ENCODE results near the gene NUDT7.

The NUDT7 gene

DNA sequence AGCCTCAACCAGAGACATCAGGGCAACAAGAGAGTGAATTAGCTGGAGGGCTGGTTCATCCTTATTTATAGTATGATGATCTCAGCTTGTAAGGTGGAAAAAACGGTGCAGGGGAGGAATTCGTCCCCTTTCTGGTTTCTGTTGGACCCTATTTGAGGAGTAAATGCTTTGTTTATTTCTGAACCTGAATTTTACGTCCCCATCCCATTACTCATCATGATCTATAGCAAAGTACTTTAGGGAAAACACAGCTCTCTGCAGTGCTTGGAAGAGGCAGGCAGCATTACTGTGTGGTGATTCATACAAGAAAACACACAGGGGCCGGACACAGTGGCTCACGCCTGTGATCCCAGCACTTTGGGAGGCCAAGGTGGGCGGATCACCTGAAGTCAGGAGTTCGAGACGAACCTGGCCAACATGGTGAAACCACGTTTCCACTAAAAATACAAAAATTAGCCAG, 58.1 kb downstream of the NUDT7 start:
- Mint-ChIP-seq H3K27ac (no peak overlapping the region), H3K9me3 (no peaks in the 10 kb centered on the region), H3K4me3 (no peak overlapping the region), H3K36me3 (ENCODE audit: low read depth) (no peaks in the 10 kb centered on the region), H3K27me3 (peaks cover 14% of the 10 kb centered on the region), H3K4me1 (ENCODE audit: low read depth) (no peaks in the 10 kb centered on the region)
- DNase-seq: no peak

DNA sequence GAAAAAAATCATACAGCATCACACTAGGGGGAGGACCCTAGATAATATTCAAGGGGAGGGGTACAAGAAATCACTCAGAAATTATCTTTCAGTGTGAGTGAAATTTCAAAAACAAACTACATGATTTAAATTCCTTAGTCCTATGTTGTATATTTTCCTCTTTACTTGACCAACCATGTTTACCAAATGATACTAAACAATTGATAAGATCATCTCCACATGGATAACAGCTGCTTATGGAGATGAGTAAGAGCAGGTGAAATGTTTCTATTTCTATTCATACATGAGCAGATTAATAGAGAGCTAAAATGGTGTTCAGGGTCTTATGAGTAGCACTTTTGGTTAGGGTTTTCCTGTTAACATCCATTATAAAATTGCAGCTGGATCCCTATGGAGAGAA, 58.8 kb downstream of the NUDT7 start:
- DNase-seq: no peak
- H3K27ac Mint-ChIP-seq: no peak overlapping the region
- H3K36me3 Mint-ChIP-seq (ENCODE audit: low read depth): no peaks in the 10 kb centered on the region
- H3K27me3 Mint-ChIP-seq: peaks cover 21% of the 10 kb centered on the region
- no peak overlapping the region for H3K4me3 Mint-ChIP-seq
- no peaks in the 10 kb centered on the region for H3K4me1 Mint-ChIP-seq (ENCODE audit: low read depth)
- H3K9me3 Mint-ChIP-seq: no peaks in the 10 kb centered on the region

DNA sequence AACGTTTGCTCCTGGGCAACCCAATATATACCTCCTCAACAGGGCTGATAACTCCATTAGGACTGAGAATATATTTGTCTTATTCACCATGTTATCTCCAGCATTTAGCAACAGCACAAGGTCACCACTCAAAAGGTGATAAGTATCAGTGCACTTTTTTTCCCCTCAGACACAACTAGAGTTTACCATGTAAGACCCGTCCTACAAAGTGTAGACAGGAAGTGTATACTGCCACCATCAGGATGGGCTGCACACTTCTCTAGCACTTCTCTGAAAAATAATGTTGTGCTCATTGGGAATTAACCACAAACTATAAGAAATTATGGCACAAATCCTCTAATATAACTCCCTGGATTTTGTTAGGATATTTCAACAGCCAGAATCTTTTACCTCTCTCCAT, 60.4 kb downstream of the NUDT7 start:
- DNase-seq: no peak
- Mint-ChIP-seq H3K36me3 (ENCODE audit: low read depth) (no peaks in the 10 kb centered on the region), H3K9me3 (no peaks in the 10 kb centered on the region), H3K4me1 (ENCODE audit: low read depth) (no peaks in the 10 kb centered on the region), H3K4me3 (no peak overlapping the region), H3K27ac (no peak overlapping the region), H3K27me3 (peaks cover 37% of the 10 kb centered on the region)

DNA sequence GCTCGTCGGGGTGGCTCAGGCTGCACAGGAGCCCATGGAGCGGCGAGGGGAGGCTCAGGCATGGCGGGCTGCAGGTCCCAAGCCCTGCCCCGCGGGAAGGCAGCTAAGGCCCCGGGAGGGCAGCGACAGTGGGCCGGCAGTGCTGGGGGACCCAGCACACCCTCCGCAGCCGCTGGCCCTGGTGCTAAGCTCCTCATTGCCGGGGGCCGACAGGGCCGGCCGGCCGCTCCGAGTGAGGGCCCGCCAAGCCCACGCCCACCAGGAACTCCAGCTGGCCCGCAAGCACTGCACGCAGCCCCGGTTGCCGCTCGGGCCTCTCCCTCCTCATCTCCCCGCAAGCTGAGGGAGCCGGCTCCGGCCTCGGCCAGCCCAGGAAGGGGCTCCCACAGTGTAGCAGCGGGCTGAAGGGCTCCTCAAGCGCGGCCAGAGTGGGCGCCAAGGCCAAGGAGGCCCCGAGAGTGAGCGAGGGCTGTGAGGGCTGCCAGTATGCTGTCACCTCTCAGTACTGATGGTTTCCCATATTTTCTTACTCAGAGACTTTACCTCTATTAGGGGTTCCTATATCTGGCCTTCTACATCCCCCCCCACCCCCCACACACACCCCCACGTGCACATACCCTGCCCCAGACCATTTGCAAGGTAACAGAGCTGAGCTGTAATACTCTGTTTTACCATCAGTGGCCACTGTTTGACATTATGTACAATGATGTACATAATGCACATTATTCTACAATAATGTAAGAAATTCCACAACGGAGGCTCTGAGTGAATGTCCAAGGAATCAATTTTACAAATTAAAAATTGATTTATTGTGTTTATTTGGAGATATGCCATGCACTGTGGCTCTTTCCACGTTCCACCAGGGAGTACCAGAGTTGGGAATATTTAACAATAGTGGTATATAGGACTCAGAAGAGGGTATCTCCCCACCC, 62.4 kb downstream of the NUDT7 start:
- DNase-seq: no peak
- no peak overlapping the region for H3K4me3 Mint-ChIP-seq
- H3K36me3 Mint-ChIP-seq (ENCODE audit: low read depth): no peaks in the 10 kb centered on the region
- H3K9me3 Mint-ChIP-seq: no peaks in the 10 kb centered on the region
- H3K4me1 Mint-ChIP-seq (ENCODE audit: low read depth): peaks cover 8% of the 10 kb centered on the region
- peaks cover 48% of the 10 kb centered on the region for H3K27me3 Mint-ChIP-seq
- no peak overlapping the region for H3K27ac Mint-ChIP-seq

DNA sequence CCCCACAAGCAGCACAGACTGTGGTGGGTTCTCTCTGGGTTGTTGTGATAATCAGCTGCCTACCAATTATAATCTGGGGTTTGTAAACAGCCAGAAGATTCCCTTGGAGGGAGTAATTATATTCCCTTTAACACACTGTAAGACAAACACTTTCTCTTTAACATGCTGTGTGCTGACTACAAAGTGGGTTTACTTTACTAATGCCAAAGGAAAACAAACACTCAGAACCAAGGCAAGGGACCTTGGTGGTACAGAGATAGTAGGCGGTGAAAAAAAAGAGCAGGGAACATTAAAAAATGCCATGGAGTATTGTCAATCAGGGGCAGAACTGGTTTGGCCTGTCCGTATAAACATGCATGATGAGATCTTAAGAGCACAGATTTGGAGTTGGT, 63.1 kb downstream of the NUDT7 start:
- Mint-ChIP-seq H3K4me3 (no peak overlapping the region), H3K27me3 (peaks cover 54% of the 10 kb centered on the region), H3K4me1 (ENCODE audit: low read depth) (peaks cover 8% of the 10 kb centered on the region), H3K9me3 (no peaks in the 10 kb centered on the region), H3K27ac (no peak overlapping the region), H3K36me3 (ENCODE audit: low read depth) (no peaks in the 10 kb centered on the region)
- DNase-seq: no peak

DNA sequence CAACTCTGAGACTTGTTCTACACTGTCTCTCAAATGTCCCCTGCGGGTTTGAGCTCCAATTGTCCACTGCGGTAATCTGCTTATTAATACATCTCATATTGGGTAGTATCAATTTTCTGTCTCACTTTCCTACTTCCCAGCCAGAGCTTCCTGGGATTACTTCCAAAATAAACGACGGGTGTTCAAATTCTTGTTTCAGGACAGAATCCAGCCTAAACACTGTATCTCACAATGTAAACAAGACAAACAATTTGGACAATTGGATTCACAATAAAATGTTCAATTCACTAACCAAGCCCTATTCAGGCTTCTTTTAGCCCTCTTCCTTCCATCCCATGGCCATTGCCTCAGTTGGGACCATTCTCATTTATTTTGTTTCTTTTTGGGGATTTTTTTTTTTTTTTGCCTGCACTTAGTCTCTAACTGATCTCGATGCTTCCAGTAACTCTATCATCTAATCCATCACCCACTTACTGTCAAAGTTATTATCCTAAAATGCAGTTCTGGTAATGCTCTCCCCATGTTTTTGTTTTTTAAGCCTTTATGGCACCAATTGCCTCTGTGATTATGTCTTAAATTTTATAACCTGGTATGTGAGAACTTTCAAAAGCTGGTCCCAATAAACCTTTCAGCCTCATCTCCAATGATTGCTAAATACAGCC, 64.0 kb downstream of the NUDT7 start:
- no peak for DNase-seq
- H3K27me3 Mint-ChIP-seq: peaks cover 64% of the 10 kb centered on the region
- H3K9me3 Mint-ChIP-seq: no peaks in the 10 kb centered on the region
- H3K4me3 Mint-ChIP-seq: no peak overlapping the region
- H3K36me3 Mint-ChIP-seq (ENCODE audit: low read depth): no peaks in the 10 kb centered on the region
- H3K4me1 Mint-ChIP-seq (ENCODE audit: low read depth): peaks cover 8% of the 10 kb centered on the region
- no peak overlapping the region for H3K27ac Mint-ChIP-seq

DNA sequence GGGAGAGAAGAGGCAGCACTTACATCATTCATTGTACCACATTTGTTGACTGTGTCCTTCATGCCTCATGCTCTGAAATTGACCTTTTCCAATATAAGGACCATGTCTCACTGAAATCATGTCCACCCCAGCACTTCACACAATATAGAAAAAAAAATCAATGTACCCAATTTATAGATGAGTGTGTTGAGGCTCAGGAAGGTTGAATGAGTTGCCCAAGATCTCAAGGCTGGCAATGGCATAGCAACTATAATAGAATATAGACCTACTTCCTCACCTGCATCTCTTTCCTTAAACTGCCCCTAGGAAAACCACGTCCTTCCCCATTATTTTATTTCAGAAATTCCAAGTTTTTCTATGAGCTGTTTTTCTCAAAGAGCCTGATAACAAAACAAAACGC, 65.1 kb downstream of the NUDT7 start:
- H3K36me3 Mint-ChIP-seq (ENCODE audit: low read depth): no peaks in the 10 kb centered on the region
- DNase-seq: no peak
- no peak overlapping the region for H3K27ac Mint-ChIP-seq
- peaks cover 75% of the 10 kb centered on the region for H3K27me3 Mint-ChIP-seq
- H3K4me3 Mint-ChIP-seq: no peak overlapping the region
- H3K9me3 Mint-ChIP-seq: no peaks in the 10 kb centered on the region
- peaks cover 8% of the 10 kb centered on the region for H3K4me1 Mint-ChIP-seq (ENCODE audit: low read depth)

DNA sequence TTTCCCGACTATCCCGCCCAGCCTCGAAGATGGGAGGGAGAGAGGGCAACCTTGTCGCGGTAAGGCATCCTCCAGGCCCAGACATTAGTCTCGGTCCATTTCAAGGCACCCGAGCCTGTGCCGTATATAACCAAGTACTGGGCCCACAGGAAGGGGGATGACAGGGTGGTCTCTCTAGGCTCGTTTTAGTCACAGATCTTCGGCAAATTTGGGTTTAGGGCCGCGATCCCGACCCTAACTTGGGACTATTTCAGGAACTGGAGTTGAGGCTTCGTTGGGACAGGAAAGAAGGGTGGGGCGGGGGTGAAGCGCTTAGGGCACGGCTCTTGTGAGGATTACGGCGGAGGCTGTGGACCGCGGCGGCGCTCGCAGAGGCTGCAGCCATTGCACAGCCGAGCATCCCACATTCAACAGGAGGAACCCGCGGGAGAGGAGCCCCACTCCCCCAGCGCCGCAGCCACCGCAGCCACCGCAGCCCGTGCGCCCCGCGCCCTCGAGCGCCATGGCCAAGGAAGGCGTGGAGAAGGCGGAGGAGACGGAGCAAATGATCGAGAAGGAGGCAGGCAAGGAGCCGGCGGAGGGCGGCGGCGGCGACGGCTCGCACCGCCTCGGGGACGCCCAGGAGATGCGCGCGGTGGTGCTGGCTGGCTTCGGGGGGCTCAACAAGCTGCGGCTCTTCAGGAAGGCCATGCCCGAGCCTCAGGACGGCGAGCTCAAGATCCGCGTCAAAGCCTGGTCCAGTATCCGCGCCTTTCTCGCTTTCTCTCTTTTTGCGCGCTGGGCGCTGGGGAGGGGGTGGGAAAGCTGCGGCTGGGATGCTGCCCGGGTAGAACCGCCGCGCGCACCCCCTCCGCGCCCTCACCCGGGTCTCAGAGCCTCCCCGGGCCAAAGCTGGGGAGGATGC, 66.1 kb downstream of the NUDT7 start, which contains the start of gene VAT1L:
Gene VAT1L, plus strand, starts transcription at position 384 of the 904 bp plus-strand sequence. Its CDS starts 119 bp downstream, at position 503.
- Mint-ChIP-seq H3K27ac (no peak within 1 kb of the TSS), H3K27me3 (peaks cover 78% of the 10 kb centered on the region), H3K36me3 (ENCODE audit: low read depth) (no peaks in the 10 kb centered on the region), H3K4me3 (peak within 1 kb of the TSS; percentile 76), H3K4me1 (ENCODE audit: low read depth) (peaks cover 8% of the 10 kb centered on the region), H3K9me3 (no peaks in the 10 kb centered on the region)
- DNase-seq: peak; percentile 39

DNA sequence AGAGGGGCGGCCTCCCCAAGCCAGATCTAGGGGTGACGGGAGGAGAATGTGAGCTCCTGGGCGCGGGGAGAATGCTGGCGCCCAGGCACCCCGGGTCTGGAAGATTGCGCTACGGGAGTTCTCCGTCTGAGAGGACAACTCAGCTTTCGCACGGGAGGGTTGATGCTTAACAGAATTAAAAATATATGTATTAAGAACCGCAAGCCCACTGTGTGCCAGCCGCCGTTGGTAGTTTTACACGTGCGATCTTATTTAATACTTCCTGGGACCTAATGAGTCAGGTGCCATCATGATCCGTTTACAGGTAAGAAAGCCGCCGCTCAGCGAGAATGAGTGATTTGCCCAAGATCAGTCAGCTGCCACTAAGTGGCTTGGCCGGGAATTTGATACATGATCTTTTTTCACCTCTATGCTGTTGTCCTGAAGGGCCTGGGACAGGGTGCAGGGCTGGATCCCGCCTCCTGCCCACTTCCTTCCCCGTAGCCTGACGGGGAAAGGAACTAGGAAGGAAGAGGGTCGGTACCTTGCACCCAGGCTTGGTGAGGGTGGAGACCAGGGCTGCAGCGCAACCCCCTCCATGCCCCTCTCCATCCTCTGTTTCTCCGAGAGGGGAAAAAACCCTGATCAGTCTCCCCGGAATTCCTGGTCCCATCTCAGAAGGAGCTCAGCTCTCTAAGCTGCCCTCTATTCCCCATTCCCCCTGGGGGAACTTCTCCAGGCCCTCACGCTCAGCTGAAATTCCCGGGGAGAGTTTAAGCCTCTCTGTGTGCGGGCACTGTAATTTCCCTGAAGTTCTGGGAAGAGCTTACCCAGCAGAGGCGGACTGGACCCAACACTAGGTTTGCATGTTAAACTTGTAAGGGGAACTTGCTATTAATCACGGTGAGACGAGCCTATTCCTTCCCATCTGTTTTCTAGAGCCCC, 67.0 kb downstream of the NUDT7 start:
- Mint-ChIP-seq H3K9me3 (no peaks in the 10 kb centered on the region), H3K36me3 (ENCODE audit: low read depth) (no peaks in the 10 kb centered on the region), H3K27ac (no peak overlapping the region), H3K4me3 (no peak overlapping the region), H3K4me1 (ENCODE audit: low read depth) (peaks cover 8% of the 10 kb centered on the region), H3K27me3 (peaks cover 74% of the 10 kb centered on the region)
- DNase-seq: no peak

DNA sequence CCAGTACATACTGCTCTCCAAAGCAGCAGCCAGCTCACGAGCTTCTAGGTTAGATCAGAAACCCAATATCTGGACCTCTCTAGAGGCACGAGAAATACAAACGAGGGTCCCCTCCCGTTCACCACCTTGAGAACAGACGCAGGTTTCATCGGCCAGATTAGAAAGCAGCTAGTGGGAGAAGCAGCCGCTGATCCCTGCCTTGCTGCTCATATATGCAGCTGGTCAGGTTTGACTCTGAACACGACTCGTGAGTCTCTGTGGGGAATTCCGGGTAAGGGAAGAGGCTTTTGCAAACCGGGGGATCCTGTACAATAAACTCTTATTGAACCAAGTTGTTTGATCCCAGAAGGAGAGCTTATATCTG, 67.7 kb downstream of the NUDT7 start:
- Mint-ChIP-seq H3K4me3 (no peak overlapping the region), H3K27ac (no peak overlapping the region), H3K9me3 (no peaks in the 10 kb centered on the region), H3K4me1 (ENCODE audit: low read depth) (peaks cover 8% of the 10 kb centered on the region), H3K36me3 (ENCODE audit: low read depth) (no peaks in the 10 kb centered on the region), H3K27me3 (peaks cover 80% of the 10 kb centered on the region)
- DNase-seq: no peak

DNA sequence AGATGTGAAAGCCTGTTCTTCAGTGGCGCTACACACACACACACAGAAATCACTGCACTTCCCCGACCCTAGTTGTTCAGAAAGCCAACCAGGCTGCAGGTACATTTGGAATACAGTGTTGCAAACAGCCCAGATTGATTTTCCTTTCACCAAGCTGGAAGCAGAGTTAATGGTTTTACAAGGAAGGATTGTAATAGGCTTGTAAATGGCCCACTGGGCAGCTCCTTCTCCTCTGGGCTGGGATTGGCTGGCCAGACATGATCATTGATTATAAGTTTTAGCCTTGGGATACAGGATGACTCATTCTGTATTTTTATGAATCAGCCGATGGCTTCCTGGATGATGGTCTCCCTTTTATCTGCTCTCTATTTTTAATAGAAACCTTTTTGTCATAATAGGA, 68.6 kb downstream of the NUDT7 start:
- Mint-ChIP-seq H3K4me1 (ENCODE audit: low read depth) (peaks cover 8% of the 10 kb centered on the region), H3K4me3 (no peak overlapping the region), H3K9me3 (no peaks in the 10 kb centered on the region), H3K27ac (no peak overlapping the region), H3K36me3 (ENCODE audit: low read depth) (no peaks in the 10 kb centered on the region), H3K27me3 (peaks cover 73% of the 10 kb centered on the region)
- DNase-seq: no peak

Data from activated T-cell treated with anti-CD3 and anti-CD28 coated beads, Interleukin-2, amount 50 U/mL, for 24 hours (primary cell).